Measurements from ENCODE around the gene TBX21. TPM values are rescaled to one million over a fixed set of nuclear protein-coding genes. Genes with fewer than 3 reads are reported as not detected.

TBX21 gene
- total and polyA plus RNA-seq, 7 donors: under 0.01 to 1.2 (median 0.36) TPM; not detected in 2

- Histone ChIP-seq H3K27me3 (peaks cover 12 to 55% (median 46%) of the 10 kb centered on the region in 3 donors), H3K36me3 (no peaks in the 10 kb centered on the region), H3K9me3 (no peaks in the 10 kb centered on the region), H3K27ac (no peak overlapping the region), H3K4me3 (no peak overlapping the region), H3K4me1 (peaks cover 0 to 5% (median 0%) of the 10 kb centered on the region in 4 donors)
- WGBS, 2 donors: 73 to 74% methylated on average over 1 of the region's 1 CpG
- no peak for DNase-seq
- intact Hi-C loops (cut with DNase I): no loop called here
- no peak for TF ChIP-seq POLR2A (IDR thresholded peaks at IDR 0.05)
- no peak for TF ChIP-seq CTCF (IDR thresholded peaks at IDR 0.05)
- TF ChIP-seq POLR2AphosphoS5 (IDR thresholded peaks at IDR 0.05): no peak
- no peak for TF ChIP-seq EP300 (IDR thresholded peaks at IDR 0.05)
Measured at GRCh38 chr17:47774987-47775580, 42.0 kb downstream of the TBX21 start.

GRCh38 chr17:47776330-47777197 is 43.5 kb downstream of the TBX21 start:
- no peak for TF ChIP-seq POLR2AphosphoS5 (IDR thresholded peaks at IDR 0.05)
- TF ChIP-seq POLR2A (IDR thresholded peaks at IDR 0.05): no peak
- TF ChIP-seq EP300 (IDR thresholded peaks at IDR 0.05): no peak
- peak in 3 of 4 experiments; percentile 26 to 57 (median 31) for TF ChIP-seq CTCF (IDR thresholded peaks at IDR 0.05)
- intact Hi-C loops (cut with DNase I): no loop called here
- no peak overlapping the region for H3K27ac ChIP-seq
- peaks cover 12 to 55% (median 46%) of the 10 kb centered on the region in 3 donors for H3K27me3 ChIP-seq
- no peak overlapping the region for H3K4me3 ChIP-seq
- no peaks in the 10 kb centered on the region for H3K9me3 ChIP-seq
- no peak for DNase-seq
- peaks cover 0 to 5% (median 0%) of the 10 kb centered on the region in 4 donors for H3K4me1 ChIP-seq
- 26 to 39% methylated on average over 14 of the region's 14 CpGs for WGBS, 2 donors
- H3K36me3 ChIP-seq: no peaks in the 10 kb centered on the region

- H3K9me3 ChIP-seq: no peaks in the 10 kb centered on the region
- H3K4me3 ChIP-seq: no peak overlapping the region
- TF ChIP-seq POLR2A (IDR thresholded peaks at IDR 0.05) (no peak), CTCF (IDR thresholded peaks at IDR 0.05) (no peak), EP300 (IDR thresholded peaks at IDR 0.05) (no peak), POLR2AphosphoS5 (IDR thresholded peaks at IDR 0.05) (no peak)
- DNase-seq: no peak
- H3K27me3 ChIP-seq: peaks cover 12 to 55% (median 46%) of the 10 kb centered on the region in 3 donors
- 30 to 34% methylated on average over 45 of the region's 45 CpGs for WGBS, 2 donors
- no peak overlapping the region for H3K27ac ChIP-seq
- intact Hi-C loops (cut with DNase I): no loop called here
- peaks cover 0 to 5% (median 0%) of the 10 kb centered on the region in 4 donors for H3K4me1 ChIP-seq
- H3K36me3 ChIP-seq: no peaks in the 10 kb centered on the region
Measured at GRCh38 chr17:47778184-47778635, 45.2 kb downstream of the TBX21 start.

GRCh38 chr17:47781397-47781796 is 48.4 kb downstream of the TBX21 start:
- no peak for DNase-seq
- TF ChIP-seq POLR2A (IDR thresholded peaks at IDR 0.05) (no peak), POLR2AphosphoS5 (IDR thresholded peaks at IDR 0.05) (no peak), EP300 (IDR thresholded peaks at IDR 0.05) (no peak), CTCF (IDR thresholded peaks at IDR 0.05) (no peak)
- Histone ChIP-seq H3K27ac (no peak overlapping the region), H3K27me3 (peaks cover 12 to 30% (median 22%) of the 10 kb centered on the region in 3 donors), H3K4me3 (no peak overlapping the region), H3K4me1 (peaks cover 0 to 5% (median 0%) of the 10 kb centered on the region in 4 donors), H3K9me3 (no peaks in the 10 kb centered on the region), H3K36me3 (no peaks in the 10 kb centered on the region)
- intact Hi-C loops (cut with DNase I): no loop called here
- WGBS, 2 donors: 68% methylated on average over 5 of the region's 5 CpGs

All from sigmoid colon (tissue), 7 donors.